Measurements from ENCODE around the gene SIRT4. TPM values are rescaled to one million over a fixed set of nuclear protein-coding genes. Genes with fewer than 3 reads are reported as not detected.

SIRT4 gene
- total and polyA plus RNA-seq, 10 of the 15 experiments (the other 5 are each of a cell fraction or from before 2014, with no cell fraction given): 0.19 to 0.98 (median 0.44) TPM

GRCh38 chr12:120342175-120343038 lies 40.3 kb downstream of the SIRT4 start:
- no TSS peak for BruUV-seq (replicated peaks)
- RAD21 ChIA-PET (ENCODE audit: unreplicated experiment): no interaction called here
- POLR2A ChIA-PET: no interaction called here
- intact Hi-C loops (cut with micrococcal nuclease; ENCODE audit: unreplicated experiment): no loop called here
- no peak for FAIRE-seq
- WGBS (ENCODE audit: insufficient coverage, insufficient replicate concordance, low lambda C conversion rate, missing lambda C conversion rate): 62% methylated on average over 20 of the region's 30 CpGs
- in situ Hi-C loops (cut with MboI): no loop called here
- Histone ChIP-seq H2AFZ (ENCODE audit: control insufficient read depth, low read depth, low read length) (no peak overlapping the region), H3K4me1 (ENCODE audit: control insufficient read depth, insufficient read depth, low read length) (no peaks in the 10 kb centered on the region), H3K27me3 (replicated peaks in 1 of 2; ENCODE audit: control insufficient read depth in 2 of 2, insufficient read depth in 2 of 2, low read length in 1 of 2) (no peaks in the 10 kb centered on the region), H3K27ac (ENCODE audit: control insufficient read depth, insufficient read depth) (no peak overlapping the region), H3K9ac (ENCODE audit: control insufficient read depth, insufficient read depth, low read length) (no peak overlapping the region), H3K79me2 (ENCODE audit: control insufficient read depth, insufficient read depth, low read length) (no peaks in the 10 kb centered on the region), H3K36me3 (ENCODE audit: control insufficient read depth in 2 of 2, insufficient read depth in 2 of 2, low read length in 1 of 2) (no peaks in the 10 kb centered on the region), H3K4me2 (ENCODE audit: control insufficient read depth, insufficient read depth) (no peak overlapping the region), H3K9me3 (replicated peaks; ENCODE audit: control insufficient read depth, insufficient read depth, low read length) (peaks cover 5% of the 10 kb centered on the region; the same call in 2 of the 3 replicates), H4K20me1 (ENCODE audit: control insufficient read depth, insufficient read depth) (no peaks in the 10 kb centered on the region), H3K4me3 (no peak overlapping the region)
- no peak for ATAC-seq
- CTCF ChIA-PET: interaction anchor here (0.6 to 1.5 kb wide), 4 partner anchors 16 to 120 kb away, joined by 3 to 5 read pairs (median 3); partner anchors contain the start of gene SIRT4
- no peak for DNase-seq (ENCODE audit: low read depth, low spot score)
- SMC1A ChIA-PET (ENCODE audit: uncharacterized antibody, unreplicated experiment): no interaction called here
- TF ChIP-seq CBFB (IDR thresholded peaks at IDR 0.05; ENCODE audit: low read depth): no peak
- TF ChIP-seq ZBED1 (IDR thresholded peaks at IDR 0.05; ENCODE audit: borderline replicate concordance): no peak
- TF ChIP-seq, protein P1, sequence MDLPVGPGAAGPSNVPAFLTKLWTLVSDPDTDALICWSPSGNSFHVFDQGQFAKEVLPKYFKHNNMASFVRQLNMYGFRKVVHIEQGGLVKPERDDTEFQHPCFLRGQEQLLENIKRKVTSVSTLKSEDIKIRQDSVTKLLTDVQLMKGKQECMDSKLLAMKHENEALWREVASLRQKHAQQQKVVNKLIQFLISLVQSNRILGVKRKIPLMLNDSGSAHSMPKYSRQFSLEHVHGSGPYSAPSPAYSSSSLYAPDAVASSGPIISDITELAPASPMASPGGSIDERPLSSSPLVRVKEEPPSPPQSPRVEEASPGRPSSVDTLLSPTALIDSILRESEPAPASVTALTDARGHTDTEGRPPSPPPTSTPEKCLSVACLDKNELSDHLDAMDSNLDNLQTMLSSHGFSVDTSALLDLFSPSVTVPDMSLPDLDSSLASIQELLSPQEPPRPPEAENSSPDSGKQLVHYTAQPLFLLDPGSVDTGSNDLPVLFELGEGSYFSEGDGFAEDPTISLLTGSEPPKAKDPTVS (IDR thresholded peaks at IDR 0.05; ENCODE audit: low read depth, low read length): no peak
- no peak for TF ChIP-seq SIN3A (IDR thresholded peaks at IDR 0.05; ENCODE audit: low read depth, low read length)
- no peak for TF ChIP-seq RELA (IDR thresholded peaks at IDR 0.05; ENCODE audit: borderline replicate concordance, partially characterized antibody)
- no peak for TF ChIP-seq HDGF (IDR thresholded peaks at IDR 0.05)
- TF ChIP-seq SRF (IDR thresholded peaks at IDR 0.05; ENCODE audit: low read depth in 2 of 2, low read length in 2 of 2): no peak
- no peak for TF ChIP-seq CEBPB (IDR thresholded peaks at IDR 0.05; ENCODE audit: borderline replicate concordance in 1 of 2, low read depth in 2 of 2, low read length in 2 of 2)
- TF ChIP-seq RELB (IDR thresholded peaks at IDR 0.05; ENCODE audit: low read depth): no peak
- no peak for TF ChIP-seq NR2F1 (conservative IDR thresholded peaks at IDR 0.05)
- TF ChIP-seq, protein P2, sequence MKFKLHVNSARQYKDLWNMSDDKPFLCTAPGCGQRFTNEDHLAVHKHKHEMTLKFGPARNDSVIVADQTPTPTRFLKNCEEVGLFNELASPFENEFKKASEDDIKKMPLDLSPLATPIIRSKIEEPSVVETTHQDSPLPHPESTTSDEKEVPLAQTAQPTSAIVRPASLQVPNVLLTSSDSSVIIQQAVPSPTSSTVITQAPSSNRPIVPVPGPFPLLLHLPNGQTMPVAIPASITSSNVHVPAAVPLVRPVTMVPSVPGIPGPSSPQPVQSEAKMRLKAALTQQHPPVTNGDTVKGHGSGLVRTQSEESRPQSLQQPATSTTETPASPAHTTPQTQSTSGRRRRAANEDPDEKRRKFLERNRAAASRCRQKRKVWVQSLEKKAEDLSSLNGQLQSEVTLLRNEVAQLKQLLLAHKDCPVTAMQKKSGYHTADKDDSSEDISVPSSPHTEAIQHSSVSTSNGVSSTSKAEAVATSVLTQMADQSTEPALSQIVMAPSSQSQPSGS (IDR thresholded peaks at IDR 0.05; ENCODE audit: low read length): no peak
- TF ChIP-seq IRF3 (IDR thresholded peaks at IDR 0.05): no peak
- TF ChIP-seq CBX5 (IDR thresholded peaks at IDR 0.05; ENCODE audit: low read depth): no peak
- no peak for TF ChIP-seq USF1 (IDR thresholded peaks at IDR 0.05; ENCODE audit: borderline replicate concordance, extremely low read length, insufficient read depth, low read depth, low read length)
- no peak for TF ChIP-seq ZSCAN29 (IDR thresholded peaks at IDR 0.05)
- TF ChIP-seq MEF2B (IDR thresholded peaks at IDR 0.05; ENCODE audit: partially characterized antibody, poor library complexity, severe bottlenecking): no peak

All from GM12878 (cell line).